Adrenal gland (tissue), 5 donors: Measurements from ENCODE around the gene BPIFB2.

Source experiments
- CTCF ChIP-seq, 6 experiments: fragments of 450-650 bp in 4 of 6; fragments of 200-600 bp in 2 of 6; sonication (generic) in 1 of 6; IDR thresholded peaks; 1 replicate in 5 of 6; 2 replicates in 1 of 6; pipeline versions ENCODE4 v1.5.1 to v1.8.0; 2016 to 2021; ENCODE audit warnings: antibody characterized with exemption in 6 of 6, mild to moderate bottlenecking in 2 of 6, moderate library complexity in 1 of 6
- POLR2A ChIP-seq, 2 donors: fragments of 450-650 bp; IDR thresholded peaks; one replicate each; pipeline ENCODE4 v1.6.1; 2017; ENCODE audit warnings: antibody characterized with exemption in 2 of 2, mild to moderate bottlenecking in 2 of 2, moderate library complexity in 1 of 2
- donor health status: DM: no; HTN: no; CAD: no.

DNA sequence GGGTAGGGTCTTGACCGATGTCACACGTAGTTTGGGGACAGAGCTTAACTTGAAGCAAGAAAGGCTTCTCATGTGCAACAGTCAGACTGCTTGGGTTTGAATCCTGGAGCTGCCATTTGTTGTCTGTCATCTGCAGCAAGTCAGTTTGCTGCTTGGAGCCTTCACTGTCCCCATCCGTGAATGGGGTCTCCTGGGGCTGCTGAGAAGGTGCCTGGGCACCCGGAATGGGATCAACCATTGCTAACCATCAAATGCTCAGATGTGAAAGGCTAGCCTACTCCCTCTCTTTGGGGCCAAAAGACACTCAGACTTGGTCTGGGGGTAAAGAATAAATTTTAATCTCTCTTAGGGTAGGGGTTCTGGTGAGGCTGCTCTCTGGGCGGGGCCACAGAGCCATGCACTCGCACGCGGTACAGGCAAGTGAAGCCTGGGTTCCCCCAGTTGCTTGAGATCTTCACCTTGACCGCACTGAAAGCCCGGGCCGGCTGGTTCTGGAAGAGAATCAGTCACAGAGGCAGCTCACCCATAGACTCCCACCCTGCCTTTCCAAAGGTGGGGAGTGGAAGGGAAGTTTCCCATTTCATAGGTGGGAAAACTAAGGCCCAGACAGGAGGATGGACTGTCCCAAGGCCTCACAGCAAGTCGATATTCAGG lies 23.9 kb upstream of the BPIFB2 start:
- TF ChIP-seq POLR2A (IDR thresholded peaks at IDR 0.05) (no peak), CTCF (IDR thresholded peaks at IDR 0.05) (no peak)
